Subcutaneous preadipocyte (primary cell): ENCODE results near the gene PMVK. TPM values are rescaled to one million over a fixed set of nuclear protein-coding genes. Genes with fewer than 3 reads are reported as not detected.

ENCODE experiments used
- small RNA-seq: library from RNA; depleted of rRNA; stranded (forward); fragments of <200 nt; gene quantifications from one replicate; pipeline ENCODE3, GENCODE V24; 2012
- total RNA-seq: library from RNA; depleted of rRNA; stranded (reverse); fragments of >200 nt; gene quantifications from 2 replicates; pipeline ENCODE4 v1.2.3, GENCODE V29; 2012

Gene PMVK
- 6.8 and 8.1 TPM in 2 replicates for total RNA-seq

GRCh38 chr1:154936555-154937084 is at the start of gene PMVK:
PMVK (minus strand) TSS chr1:154936719; CDS start chr1:154936685, 34 bp downstream.

GRCh38 chr1:154982897-154983648 is 46.6 kb upstream of the PMVK start, which contains the start of gene FLAD1:
FLAD1 (plus strand) TSS chr1:154983344; CDS start chr1:154983695, 351 bp downstream.

DNA sequence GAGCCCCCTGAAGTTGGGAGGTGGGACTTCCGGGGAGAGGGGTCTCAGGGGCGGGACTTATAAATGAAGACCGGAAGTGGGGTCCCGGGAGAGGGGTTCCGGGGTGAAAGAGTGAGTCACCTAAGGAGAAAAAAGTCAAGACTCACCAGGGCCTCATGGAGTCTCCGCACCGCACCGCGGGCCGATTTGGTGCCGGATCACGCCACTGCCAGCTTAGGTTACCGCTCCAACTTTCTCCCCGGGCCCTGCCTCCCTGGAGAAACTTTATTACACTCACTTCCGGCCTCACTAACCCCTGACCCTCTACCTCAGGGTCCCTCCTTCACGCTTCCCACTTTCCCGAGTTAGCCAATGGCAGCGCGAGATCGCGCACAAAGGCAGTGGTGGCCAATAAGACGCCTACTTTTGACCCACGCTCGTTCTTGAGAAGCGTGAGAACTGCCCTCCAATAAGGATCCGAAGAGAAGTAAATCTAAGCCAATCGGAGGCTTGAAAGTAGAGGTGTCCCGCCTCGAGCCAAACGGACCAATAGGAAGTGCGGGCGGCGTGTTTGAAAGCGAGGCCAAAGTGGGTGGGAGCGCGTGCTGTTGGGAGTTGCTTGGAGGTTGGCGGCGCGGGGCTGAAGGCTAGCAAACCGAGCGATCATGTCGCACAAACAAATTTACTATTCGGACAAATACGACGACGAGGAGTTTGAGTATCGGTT is 37.7 kb upstream of the PMVK start, which contains the start of gene CKS1B:
Gene CKS1B, plus strand, starts transcription at position 580 of the 706 bp plus-strand sequence. Its CDS starts 65 bp downstream, at position 645.

GRCh38 chr1:154970631-154971340 is 34.3 kb upstream of the PMVK start, which contains the start of gene SHC1:
SHC1 (minus strand) TSS chr1:154970747; CDS start chr1:154970526, 221 bp downstream.

DNA sequence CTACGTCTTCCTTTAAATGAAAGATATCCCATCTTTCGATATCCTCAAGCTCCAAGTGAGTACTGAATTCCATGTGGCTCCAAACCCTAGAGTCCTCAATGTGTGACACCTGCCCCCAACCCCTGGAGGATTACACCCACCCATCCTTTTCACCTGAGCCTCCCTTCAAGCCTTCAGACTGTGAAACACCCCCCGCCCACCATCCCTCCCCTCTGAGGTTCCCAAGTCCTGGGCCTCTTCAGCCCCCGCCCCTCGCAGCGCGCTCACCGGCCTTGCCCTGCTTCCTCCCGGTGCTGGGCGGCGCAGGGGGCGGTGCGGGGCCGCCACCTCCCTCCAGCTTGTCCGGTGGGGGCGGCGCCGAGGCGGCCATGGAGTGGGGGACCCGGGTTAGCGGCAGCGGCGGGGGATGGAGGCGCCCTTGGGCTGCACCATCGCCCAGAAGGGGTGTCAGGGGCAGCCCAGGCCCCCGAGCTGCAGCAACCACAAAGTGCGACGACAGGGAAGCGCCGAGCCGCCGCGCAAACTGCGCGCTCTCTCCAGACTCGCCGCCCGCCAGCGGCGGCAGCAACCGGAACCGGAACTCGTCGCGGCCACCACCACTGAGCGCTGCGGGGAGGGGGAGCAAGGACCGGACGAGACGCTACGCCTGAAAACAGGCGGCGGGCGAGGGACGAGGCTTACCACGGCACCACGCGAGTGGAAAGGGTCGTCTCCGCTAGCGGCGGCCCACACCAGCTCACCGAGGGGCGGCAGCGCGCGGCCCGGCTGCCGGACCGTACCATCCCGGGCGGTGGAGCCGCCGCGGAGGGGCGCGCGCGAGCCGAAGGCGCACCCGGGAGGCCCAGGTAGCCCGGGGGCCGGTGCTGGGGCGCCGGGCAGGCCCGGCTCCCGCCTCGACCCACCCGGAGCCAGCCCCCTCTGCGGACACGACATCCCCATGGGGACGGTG is 25.0 kb upstream of the PMVK start, which contains the start of gene PYGO2:
Gene PYGO2, minus strand, starts transcription at position 576 of the 949 bp plus-strand sequence. Its CDS starts 206 bp downstream, at position 370.

DNA sequence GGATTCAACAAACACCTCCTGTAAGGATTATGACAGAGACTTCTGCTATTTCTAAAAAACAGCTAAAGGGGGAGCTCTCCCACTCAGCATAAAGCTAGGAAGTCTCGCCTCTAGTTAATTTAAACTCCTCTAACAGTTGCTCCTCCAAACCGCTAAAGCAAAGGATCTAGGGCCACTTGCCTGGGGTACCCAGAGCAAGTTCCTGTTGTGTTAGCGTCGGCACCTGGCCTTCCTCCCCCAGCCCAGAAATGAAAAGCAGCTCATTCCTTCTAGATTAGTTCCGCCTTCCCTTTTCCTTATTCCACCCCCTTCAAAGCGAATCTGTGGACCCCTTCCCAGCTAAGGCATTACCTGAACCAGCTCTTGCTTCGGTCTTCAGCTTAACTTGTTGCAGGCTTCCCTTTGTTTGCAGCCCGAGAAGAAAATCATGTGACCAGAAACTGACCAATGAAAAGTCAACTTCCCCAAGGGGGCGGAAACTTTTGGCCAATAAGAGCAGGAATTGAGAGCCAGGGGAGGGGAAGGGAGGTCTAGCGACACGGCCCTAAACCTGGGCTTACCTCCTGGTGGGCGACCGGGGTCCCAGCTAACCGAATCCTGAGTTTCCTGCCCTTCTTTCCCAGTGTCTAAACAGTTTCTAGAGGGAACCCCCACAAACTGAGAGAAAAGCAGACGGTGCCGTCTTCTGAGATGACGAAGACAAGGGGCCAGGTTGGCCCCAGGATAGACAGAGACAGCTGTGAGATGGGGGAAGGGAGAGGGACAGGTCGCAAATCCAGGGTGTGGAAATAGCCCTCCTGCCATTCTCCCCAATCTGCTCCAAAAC is 19.4 kb upstream of the PMVK start, which contains the start of gene PBXIP1:
Gene PBXIP1, minus strand, starts transcription at position 382 of the 826 bp plus-strand sequence. CDS start 2,378 bp downstream, outside the sequence.

Small RNAs within 50 kb of the gene (small RNA-seq; reads per million reads assigned to genes)
- not detected for gene MIR4258
- gene RF00017, result not detected

Other genes with a start within 250 kb of the PMVK start
- gene KCNN3, start 66.4 kb downstream of the PMVK start, total RNA-seq, result under 0.01 TPM in 1 of 2 replicates, not detected in the other
- gene PBXIP1, start 19.4 kb upstream of the PMVK start, total RNA-seq, result 17.3 and 18.8 TPM in 2 replicates
- gene PYGO2, start 25.1 kb upstream of the PMVK start, total RNA-seq, result 12.5 and 14.7 TPM in 2 replicates
- gene SHC1, start 34.0 kb upstream of the PMVK start, total RNA-seq, result 177 and 280 TPM in 2 replicates
- gene CKS1B, start 38.0 kb upstream of the PMVK start, total RNA-seq, result 72.5 and 86.0 TPM in 2 replicates
- gene FLAD1, start 46.6 kb upstream of the PMVK start, total RNA-seq, result 21.3 and 26.4 TPM in 2 replicates
- gene LENEP, start 56.9 kb upstream of the PMVK start, total RNA-seq, result not detected in 2 replicates
- 11.4 and 14.5 TPM in 2 replicates for gene ZBTB7B, start 66.1 kb upstream of the PMVK start, total RNA-seq
- gene DCST2, start 97.1 kb upstream of the PMVK start, total RNA-seq, result not detected in 2 replicates
- not detected in 2 replicates for gene DCST1, start 97.1 kb upstream of the PMVK start, total RNA-seq
- 99.2 and 126 TPM in 2 replicates for gene ADAM15, start 114.6 kb upstream of the PMVK start, total RNA-seq
- gene EFNA4, start 127.0 kb upstream of the PMVK start, total RNA-seq, result 0.73 and 1.2 TPM in 2 replicates
- 0.39 and 0.73 TPM in 2 replicates for gene EFNA3, start 142.1 kb upstream of the PMVK start, total RNA-seq
- gene EFNA1, start 191.2 kb upstream of the PMVK start, total RNA-seq, result 0.37 TPM in 1 of 2 replicates, not detected in the other
- 26.8 and 30.1 TPM in 2 replicates for gene SLC50A1, start 199.1 kb upstream of the PMVK start, total RNA-seq
- gene DPM3, start 203.8 kb upstream of the PMVK start, total RNA-seq, result 23.5 and 54.4 TPM in 2 replicates
- 83.9 and 140 TPM in 2 replicates for gene KRTCAP2, start 236.6 kb upstream of the PMVK start, total RNA-seq
- gene TRIM46, start 237.1 kb upstream of the PMVK start, total RNA-seq, result 2.9 and 3.3 TPM in 2 replicates